ENCODE data around the gene ABHD17A.

- TF ChIP-seq, protein P1, sequence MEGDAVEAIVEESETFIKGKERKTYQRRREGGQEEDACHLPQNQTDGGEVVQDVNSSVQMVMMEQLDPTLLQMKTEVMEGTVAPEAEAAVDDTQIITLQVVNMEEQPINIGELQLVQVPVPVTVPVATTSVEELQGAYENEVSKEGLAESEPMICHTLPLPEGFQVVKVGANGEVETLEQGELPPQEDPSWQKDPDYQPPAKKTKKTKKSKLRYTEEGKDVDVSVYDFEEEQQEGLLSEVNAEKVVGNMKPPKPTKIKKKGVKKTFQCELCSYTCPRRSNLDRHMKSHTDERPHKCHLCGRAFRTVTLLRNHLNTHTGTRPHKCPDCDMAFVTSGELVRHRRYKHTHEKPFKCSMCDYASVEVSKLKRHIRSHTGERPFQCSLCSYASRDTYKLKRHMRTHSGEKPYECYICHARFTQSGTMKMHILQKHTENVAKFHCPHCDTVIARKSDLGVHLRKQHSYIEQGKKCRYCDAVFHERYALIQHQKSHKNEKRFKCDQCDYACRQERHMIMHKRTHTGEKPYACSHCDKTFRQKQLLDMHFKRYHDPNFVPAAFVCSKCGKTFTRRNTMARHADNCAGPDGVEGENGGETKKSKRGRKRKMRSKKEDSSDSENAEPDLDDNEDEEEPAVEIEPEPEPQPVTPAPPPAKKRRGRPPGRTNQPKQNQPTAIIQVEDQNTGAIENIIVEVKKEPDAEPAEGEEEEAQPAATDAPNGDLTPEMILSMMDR (IDR thresholded peaks at IDR 0.05): no peak
- TF ChIP-seq EZH2 (IDR thresholded peaks at IDR 0.05; ENCODE audit: borderline replicate concordance, insufficient read depth, low read depth, low read length, poor library complexity, severe bottlenecking): no peak
Measured at GRCh38 chr19:1836458-1837221, 48.7 kb downstream of the ABHD17A start.

Measured in B cell (primary cell).